Caco-2 (cell line): ENCODE measurements around the gene PTPN9. TPM values are rescaled to one million over a fixed set of nuclear protein-coding genes. Genes with fewer than 3 reads are reported as not detected.
"Not testable (repeated sequence)": the region's sequence is repeated elsewhere in the genome, so short reads cannot be mapped to it uniquely, and the experiment has no call there.

Experiments
- BruUV-seq: library from RNA; stranded (reverse); fragments of 400-500 nt; replicated peaks from 2 replicates; lab custom pipeline; 2021; lab: Mats Ljungman, UMichigan
- CTCF ChIA-PET: fragments of 300-600 bp; sonication (Branson Sonifier 250); formaldehyde crosslinking; loops from one replicate; lab custom pipeline; 2022; ENCODE audit warnings: antibody characterized with exemption; lab: Charles Lee
- POLR2A ChIA-PET: fragments of 300-600 bp; sonication (Branson Sonifier 250); formaldehyde crosslinking; loops from one replicate; lab custom pipeline; 2022; ENCODE audit warnings: antibody characterized with exemption; lab: Charles Lee
- DNase-seq, 2 experiments: peaks; one replicate each; pipeline versions ENCODE4 v3.0.0 to v3.0.0-alpha.2; 2020 to 2022
- H3K27me3 ChIP-seq: replicated peaks from 2 replicates; pipeline ENCODE4 v1.6.0; 2011; ENCODE audit warnings: low read length; ENCODE audit not compliant: control insufficient read depth, insufficient read depth
- H3K36me3 ChIP-seq: 2 replicates; pipeline ENCODE4 v1.5.1; 2011; ENCODE audit warnings: low read length; ENCODE audit not compliant: control insufficient read depth, insufficient read depth
- H3K4me1 ChIP-seq: fragments of 250-450 bp; sonication (Bioruptor Pico); 2 replicates; pipeline ENCODE4 v1.5.1; 2020; ENCODE audit warnings: mild to moderate bottlenecking
- H3K4me3 ChIP-seq: 2 replicates; pipeline ENCODE4 v1.5.1; 2011; ENCODE audit warnings: low read depth, mild to moderate bottlenecking, control low read depth, low read length
- H3K9me3 ChIP-seq: fragments of 250-450 bp; sonication (Bioruptor Pico); 2 replicates; pipeline ENCODE4 v1.5.1; 2020; ENCODE audit warnings: mild to moderate bottlenecking, moderate library complexity
- H3K27ac Mint-ChIP-seq: one replicate; pipeline ENCODE4 v1.8.0; 2022; ENCODE audit warnings: mixed read lengths; ENCODE audit not compliant: unreplicated experiment
- H3K27me3 Mint-ChIP-seq: one replicate; pipeline ENCODE4 v1.8.0; 2022; ENCODE audit warnings: mixed read lengths; ENCODE audit not compliant: insufficient read depth, unreplicated experiment
- H3K36me3 Mint-ChIP-seq: one replicate; pipeline ENCODE4 v1.8.0; 2022; ENCODE audit warnings: mild to moderate bottlenecking, mixed read lengths; ENCODE audit not compliant: insufficient read depth, unreplicated experiment
- H3K4me1 Mint-ChIP-seq: one replicate; pipeline ENCODE4 v1.8.0; 2022; ENCODE audit warnings: low read depth, mixed read lengths; ENCODE audit not compliant: unreplicated experiment
- H3K4me3 Mint-ChIP-seq: one replicate; pipeline ENCODE4 v1.8.0; 2022; ENCODE audit warnings: mild to moderate bottlenecking, moderate library complexity, mixed read lengths; ENCODE audit not compliant: unreplicated experiment
- H3K9me3 Mint-ChIP-seq: one replicate; pipeline ENCODE4 v1.8.0; 2022; ENCODE audit warnings: mixed read lengths; ENCODE audit not compliant: unreplicated experiment
- intact Hi-C: fragments of 100-400 bp; cut with micrococcal nuclease; formaldehyde crosslinking; loops from one replicate; pipeline ENCODE4 v1.10.0; 2022; ENCODE audit not compliant: unreplicated experiment
- total RNA-seq: library from RNA; stranded (reverse); gene quantifications from 2 replicates; pipeline ENCODE4 v1.2.3, GENCODE V29; 2022
- TF ChIP-seq, protein P1 (sequence below), 2 experiments: fragments of 200-600 bp in 1 of 2; IDR thresholded peaks; 1 replicate in 1 of 2; 2 replicates in 1 of 2; pipeline versions ENCODE4 v1.5.1 to v1.8.0; 2011 to 2022; ENCODE audit warnings: antibody characterized with exemption in 1 of 2, control low read depth in 1 of 2, inconsistent platforms in 1 of 2, low read depth in 1 of 2, low read length in 1 of 2, mild to moderate bottlenecking in 1 of 2, moderate library complexity in 1 of 2; ENCODE audit not compliant: insufficient read depth in 1 of 2, severe bottlenecking in 1 of 2, unreplicated experiment in 1 of 2

The PTPN9 gene
- total RNA-seq, 1 experiment from 2014 or later = 27.7 TPM

- no TSS peak for BruUV-seq
- H3K36me3 Mint-ChIP-seq = peaks cover 52% of the 10 kb centered on the region
- Histone ChIP-seq H3K4me1 (no peaks in the 10 kb centered on the region), H3K9me3 (no peaks in the 10 kb centered on the region), H3K36me3 (no peaks in the 10 kb centered on the region; the same call in none of the 2 replicates), H3K4me3 (no peak overlapping the region), H3K27me3 (no peaks in the 10 kb centered on the region)
- TF ChIP-seq, protein P1, sequence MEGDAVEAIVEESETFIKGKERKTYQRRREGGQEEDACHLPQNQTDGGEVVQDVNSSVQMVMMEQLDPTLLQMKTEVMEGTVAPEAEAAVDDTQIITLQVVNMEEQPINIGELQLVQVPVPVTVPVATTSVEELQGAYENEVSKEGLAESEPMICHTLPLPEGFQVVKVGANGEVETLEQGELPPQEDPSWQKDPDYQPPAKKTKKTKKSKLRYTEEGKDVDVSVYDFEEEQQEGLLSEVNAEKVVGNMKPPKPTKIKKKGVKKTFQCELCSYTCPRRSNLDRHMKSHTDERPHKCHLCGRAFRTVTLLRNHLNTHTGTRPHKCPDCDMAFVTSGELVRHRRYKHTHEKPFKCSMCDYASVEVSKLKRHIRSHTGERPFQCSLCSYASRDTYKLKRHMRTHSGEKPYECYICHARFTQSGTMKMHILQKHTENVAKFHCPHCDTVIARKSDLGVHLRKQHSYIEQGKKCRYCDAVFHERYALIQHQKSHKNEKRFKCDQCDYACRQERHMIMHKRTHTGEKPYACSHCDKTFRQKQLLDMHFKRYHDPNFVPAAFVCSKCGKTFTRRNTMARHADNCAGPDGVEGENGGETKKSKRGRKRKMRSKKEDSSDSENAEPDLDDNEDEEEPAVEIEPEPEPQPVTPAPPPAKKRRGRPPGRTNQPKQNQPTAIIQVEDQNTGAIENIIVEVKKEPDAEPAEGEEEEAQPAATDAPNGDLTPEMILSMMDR (IDR thresholded peaks at IDR 0.05; ENCODE audit: insufficient read depth in 1 of 2, low read depth in 1 of 2, low read length in 1 of 2, severe bottlenecking in 1 of 2, unreplicated experiment in 1 of 2) = no peak
- ChIA-PET POLR2A (no interaction called here), CTCF (no interaction called here)
- no peaks in the 10 kb centered on the region for H3K9me3 Mint-ChIP-seq
- intact Hi-C loops = no loop called here
- DNase-seq = no peak
- no peaks in the 10 kb centered on the region for H3K27me3 Mint-ChIP-seq
- no peak overlapping the region for H3K4me3 Mint-ChIP-seq
- H3K27ac Mint-ChIP-seq = no peak overlapping the region
- no peaks in the 10 kb centered on the region for H3K4me1 Mint-ChIP-seq
Observed at GRCh38 chr15:75502360-75502759, 76.8 kb downstream of the PTPN9 start.

- Histone ChIP-seq H3K36me3 (no peaks in the 10 kb centered on the region; the same call in 1 of the 2 replicates), H3K4me1 (no peaks in the 10 kb centered on the region), H3K9me3 (no peaks in the 10 kb centered on the region), H3K4me3 (no peak overlapping the region), H3K27me3 (no peaks in the 10 kb centered on the region)
- H3K9me3 Mint-ChIP-seq = no peaks in the 10 kb centered on the region
- H3K4me1 Mint-ChIP-seq = no peaks in the 10 kb centered on the region
- no peaks in the 10 kb centered on the region for H3K27me3 Mint-ChIP-seq
- peaks cover 34% of the 10 kb centered on the region for H3K36me3 Mint-ChIP-seq
- no TSS peak for BruUV-seq
- CTCF ChIA-PET = no interaction called here
- TF ChIP-seq, protein P1 (IDR thresholded peaks at IDR 0.05; ENCODE audit: insufficient read depth in 1 of 2, low read depth in 1 of 2, low read length in 1 of 2, severe bottlenecking in 1 of 2, unreplicated experiment in 1 of 2) = no peak
- intact Hi-C loops = no loop called here
- no peak overlapping the region for H3K27ac Mint-ChIP-seq
- H3K4me3 Mint-ChIP-seq = no peak overlapping the region
- POLR2A ChIA-PET = no interaction called here
- no peak for DNase-seq
Observed at GRCh38 chr15:75493732-75494131, 85.4 kb downstream of the PTPN9 start.

- Mint-ChIP-seq H3K36me3 (peaks cover 39% of the 10 kb centered on the region), H3K4me1 (no peaks in the 10 kb centered on the region), H3K9me3 (peaks cover 10% of the 10 kb centered on the region), H3K4me3 (no peak overlapping the region), H3K27me3 (no peaks in the 10 kb centered on the region), H3K27ac (no peak overlapping the region)
- no peak for DNase-seq
- no TSS peak for BruUV-seq
- no peaks in the 10 kb centered on the region for H3K27me3 ChIP-seq
- ChIA-PET POLR2A (no interaction called here), CTCF (interaction anchor here (0.6 kb wide), 1 partner anchor 95 kb away, joined by 6 read pairs; the partner anchor contains the start of gene PTPN9)
- H3K36me3 ChIP-seq = no peaks in the 10 kb centered on the region
- intact Hi-C loops = no loop called here
- TF ChIP-seq, protein P1 (IDR thresholded peaks at IDR 0.05; ENCODE audit: insufficient read depth in 1 of 2, low read depth in 1 of 2, low read length in 1 of 2, severe bottlenecking in 1 of 2, unreplicated experiment in 1 of 2) = no peak
- no peaks in the 10 kb centered on the region for H3K4me1 ChIP-seq
- no peak overlapping the region for H3K4me3 ChIP-seq
- peaks cover 3% of the 10 kb centered on the region; the same call in 1 of the 2 replicates for H3K9me3 ChIP-seq
Observed at GRCh38 chr15:75483961-75484360, 95.2 kb downstream of the PTPN9 start.

- H3K4me3 ChIP-seq, H3K36me3 ChIP-seq, H3K27me3 ChIP-seq, BruUV-seq, H3K9me3 ChIP-seq, intact Hi-C loops, CTCF ChIA-PET, H3K4me1 Mint-ChIP-seq, DNase-seq, H3K27ac Mint-ChIP-seq, H3K27me3 Mint-ChIP-seq, H3K4me1 ChIP-seq, H3K4me3 Mint-ChIP-seq, POLR2A ChIA-PET: not testable (repeated sequence)
- peaks cover 39% of the 10 kb centered on the region for H3K36me3 Mint-ChIP-seq
- peaks cover 10% of the 10 kb centered on the region for H3K9me3 Mint-ChIP-seq
Observed at GRCh38 chr15:75483556-75483955, 95.6 kb downstream of the PTPN9 start.
